Activated T-helper 1 cell treated with anti-CD3 and anti-CD28 coated beads, Interleukin-12 subunit alpha, Interleukin-12 subunit beta, Interleukin-2, Interleukin-4 antibody, amounts not matched to agents 30 ng/mL and 10 ng/mL and 1 ng/mL, durations not matched to agents 14 hours and 24 hours and 36 hours (primary cell): ENCODE measurements around the gene ZNF723. TPM values are rescaled to one million over a fixed set of nuclear protein-coding genes. Genes with fewer than 3 reads are reported as not detected.

Experiments used
- total RNA-seq: library from RNA; stranded (reverse); gene quantifications from 2 replicates; pipeline ENCODE4 v1.2.3, GENCODE V29; 2022

Gene ZNF723
- total RNA-seq, 1 donor from 2014 or later = not detected

Other genes with a start within 250 kb of the ZNF723 start
- gene ZNF492, start 198.0 kb upstream of the ZNF723 start, total RNA-seq = 0.27 and 0.29 TPM in 2 replicates
- not detected in 2 replicates for gene ZNF99, start 48.1 kb upstream of the ZNF723 start, total RNA-seq
- gene ZNF728, start 170.9 kb downstream of the ZNF723 start, total RNA-seq = not detected in 2 replicates